Lung (tissue), 12 donors: ENCODE data around the gene BORCS5. TPM values are rescaled to one million over a fixed set of nuclear protein-coding genes. Genes with fewer than 3 reads are reported as not detected.

Experiments
- ATAC-seq: fragments of 200-7000 bp; cut with Tn5 transposase; one replicate; pipeline ENCODE4 v1.9.1; 2020; ENCODE audit warnings: moderate number of reproducible peaks; ENCODE audit not compliant: insufficient read depth, low FRiP score
- DNase-seq, 3 donors: peaks; one replicate each; pipeline ENCODE4 v3.0.0-alpha.2; 2013 to 2017
- H3K27ac ChIP-seq, 2 donors: one replicate each; pipeline ENCODE4 v1.5.1; 2013; ENCODE audit warnings: mild to moderate bottlenecking in 2 of 2, moderate library complexity in 2 of 2, control low read depth in 1 of 2, inconsistent platforms in 1 of 2, low read depth in 1 of 2, low read length in 1 of 2
- H3K27me3 ChIP-seq, 3 donors: one replicate each; pipeline ENCODE4 v1.5.1; 2013; ENCODE audit warnings: low read length in 2 of 3; ENCODE audit not compliant: control insufficient read depth in 3 of 3, insufficient read depth in 3 of 3
- H3K36me3 ChIP-seq, 4 donors: one replicate each; pipeline ENCODE4 v1.5.1; 2013; ENCODE audit warnings: low read length in 4 of 4, mild to moderate bottlenecking in 1 of 4, moderate library complexity in 1 of 4; ENCODE audit not compliant: control insufficient read depth in 4 of 4, insufficient read depth in 4 of 4
- H3K4me1 ChIP-seq, 5 donors: one replicate each; pipeline ENCODE4 v1.5.1; 2013; ENCODE audit warnings: low read length in 5 of 5, mild to moderate bottlenecking in 2 of 5, moderate library complexity in 1 of 5; ENCODE audit not compliant: control insufficient read depth in 5 of 5, insufficient read depth in 5 of 5
- H3K4me3 ChIP-seq: one replicate; pipeline ENCODE4 v1.5.1; 2013; ENCODE audit warnings: mild to moderate bottlenecking, control low read depth, moderate library complexity
- H3K9ac ChIP-seq, 2 donors: one replicate each; pipeline ENCODE4 v1.5.1; 2013; ENCODE audit warnings: low read length in 2 of 2, control low read depth in 1 of 2; ENCODE audit not compliant: insufficient read depth in 1 of 2
- H3K9me3 ChIP-seq, 4 donors: one replicate each; pipeline ENCODE4 v1.5.1; 2013; ENCODE audit warnings: low read length in 3 of 4, mild to moderate bottlenecking in 1 of 4, moderate library complexity in 1 of 4; ENCODE audit not compliant: control insufficient read depth in 4 of 4, insufficient read depth in 3 of 4
- WGBS, 2 donors: extraction: QIAGEN DNeasy Blood & Tissue Kit; methylation state at CpG; one replicate each; pipeline ENCODE4 v1.1.7; 2013; 5-methylcytosine and 5-hydroxymethylcytosine counted together
- polyA plus RNA-seq, 2 donors: library from polyadenylated mRNA; stranded (reverse); fragments of 200-250 nt; gene quantifications; one replicate each; pipeline ENCODE4 v1.2.1, GENCODE V29; 2013
- total RNA-seq, 2 donors: library from RNA; depleted of rRNA in 1 of 2; stranded (reverse); fragments of >200 nt in 1 of 2; gene quantifications; one replicate each; pipeline ENCODE4 v1.2.1, GENCODE V29; 2014 to 2021
- TF ChIP-seq, protein P1 (sequence below): IDR thresholded peaks from 2 replicates; pipeline ENCODE4 v1.5.1; 2012; ENCODE audit warnings: mild to moderate bottlenecking; ENCODE audit errors: control extremely low read depth, extremely low read depth
- donor health status: control.
- donor health status: control.
- donor health status: Bipolar disorder and iron deficiency.
- donor health status: healthy.
- donor health status: DM: yes; HTN: yes; CAD: no.

The BORCS5 gene
- total and polyA plus RNA-seq, 4 donors, result 4.7 to 26.8 (median 10.3) TPM

DNA sequence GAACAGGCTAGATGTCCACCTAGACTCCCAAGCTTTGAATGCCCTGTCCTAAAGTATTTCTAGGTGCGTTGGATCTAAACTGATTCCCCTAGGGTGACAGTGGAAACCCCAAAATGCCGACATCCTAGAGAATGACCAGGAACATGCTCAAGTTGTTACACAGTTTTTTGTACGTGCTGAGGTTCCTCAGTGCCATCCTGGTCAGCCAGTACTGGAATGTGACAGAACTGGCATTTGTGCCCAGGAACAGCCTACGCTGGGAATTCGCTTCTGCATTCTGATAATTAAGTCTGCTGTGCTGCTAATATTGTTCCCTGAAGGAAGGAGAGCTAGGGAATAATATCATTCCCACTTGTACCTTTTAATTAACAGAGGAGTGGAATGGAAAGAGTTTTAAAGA, 40.3 kb downstream of the BORCS5 start:
- Histone ChIP-seq H3K9ac (peak overlapping the region in 1 of 2 donors; percentile 61), H3K4me1 (peaks cover 0 to 38% (median 14%) of the 10 kb centered on the region in 5 donors), H3K4me3 (no peak overlapping the region), H3K27ac (peak overlapping the region in 1 of 2 donors; percentile 13), H3K27me3 (no peaks in the 10 kb centered on the region), H3K9me3 (no peaks in the 10 kb centered on the region), H3K36me3 (no peaks in the 10 kb centered on the region)
- TF ChIP-seq, protein P1, sequence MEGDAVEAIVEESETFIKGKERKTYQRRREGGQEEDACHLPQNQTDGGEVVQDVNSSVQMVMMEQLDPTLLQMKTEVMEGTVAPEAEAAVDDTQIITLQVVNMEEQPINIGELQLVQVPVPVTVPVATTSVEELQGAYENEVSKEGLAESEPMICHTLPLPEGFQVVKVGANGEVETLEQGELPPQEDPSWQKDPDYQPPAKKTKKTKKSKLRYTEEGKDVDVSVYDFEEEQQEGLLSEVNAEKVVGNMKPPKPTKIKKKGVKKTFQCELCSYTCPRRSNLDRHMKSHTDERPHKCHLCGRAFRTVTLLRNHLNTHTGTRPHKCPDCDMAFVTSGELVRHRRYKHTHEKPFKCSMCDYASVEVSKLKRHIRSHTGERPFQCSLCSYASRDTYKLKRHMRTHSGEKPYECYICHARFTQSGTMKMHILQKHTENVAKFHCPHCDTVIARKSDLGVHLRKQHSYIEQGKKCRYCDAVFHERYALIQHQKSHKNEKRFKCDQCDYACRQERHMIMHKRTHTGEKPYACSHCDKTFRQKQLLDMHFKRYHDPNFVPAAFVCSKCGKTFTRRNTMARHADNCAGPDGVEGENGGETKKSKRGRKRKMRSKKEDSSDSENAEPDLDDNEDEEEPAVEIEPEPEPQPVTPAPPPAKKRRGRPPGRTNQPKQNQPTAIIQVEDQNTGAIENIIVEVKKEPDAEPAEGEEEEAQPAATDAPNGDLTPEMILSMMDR, result no peak
- 87 to 88% methylated on average over 5 of the region's 5 CpGs for WGBS, 2 donors
- no peak for DNase-seq
- ATAC-seq, result no peak

- Histone ChIP-seq H3K4me1 (peaks cover 0 to 33% (median 13%) of the 10 kb centered on the region in 5 donors), H3K9ac (peak overlapping the region in 1 of 2 donors; percentile 61), H3K4me3 (no peak overlapping the region), H3K9me3 (no peaks in the 10 kb centered on the region), H3K36me3 (no peaks in the 10 kb centered on the region), H3K27me3 (no peaks in the 10 kb centered on the region), H3K27ac (peak overlapping the region; percentile 16 to 55)
- DNase-seq (peak; percentile 72 to 94 (median 89)), ATAC-seq (peak; percentile 90)
- TF ChIP-seq, protein P1, result no peak
- 54 to 60% methylated on average over 7 of the region's 7 CpGs for WGBS, 2 donors
Observed at GRCh38 chr12:12398026-12398859, 41.4 kb downstream of the BORCS5 start.

DNA sequence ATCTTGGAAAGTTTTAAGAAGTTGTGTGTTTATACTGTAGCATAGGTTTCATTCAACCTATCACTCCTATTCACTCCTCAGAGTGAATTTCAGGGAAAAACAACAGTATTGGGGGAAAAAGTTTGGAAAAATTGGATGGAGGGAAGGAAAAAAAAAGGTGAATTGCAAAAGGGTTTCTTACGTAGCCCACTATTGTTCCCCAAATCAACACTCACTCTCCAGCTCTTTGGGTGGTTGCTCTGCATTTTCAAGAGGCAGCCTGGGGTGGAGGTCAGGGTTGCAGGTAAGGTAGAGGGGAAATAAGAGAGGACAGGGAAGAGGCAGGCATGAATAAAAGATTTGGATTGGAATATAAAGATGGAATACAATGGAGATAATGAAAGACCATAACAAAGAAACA, 42.3 kb downstream of the BORCS5 start:
- H3K36me3 ChIP-seq, result no peaks in the 10 kb centered on the region
- DNase-seq (no peak), ATAC-seq (no peak)
- H3K27ac ChIP-seq, result peak overlapping the region in 1 of 2 donors; percentile 46
- H3K9me3 ChIP-seq, result no peaks in the 10 kb centered on the region
- H3K4me1 ChIP-seq, result peaks cover 2 to 35% (median 13%) of the 10 kb centered on the region in 5 donors
- H3K4me3 ChIP-seq, result no peak overlapping the region
- no peak overlapping the region for H3K9ac ChIP-seq
- TF ChIP-seq, protein P1, result no peak
- no peaks in the 10 kb centered on the region for H3K27me3 ChIP-seq
- WGBS, 2 donors, result 52 to 73% methylated on average over 1 of the region's 1 CpG
